ENCODE results near the gene ADAD2. TPM values are rescaled to one million over a fixed set of nuclear protein-coding genes. Genes with fewer than 3 reads are reported as not detected.

Gene ADAD2
- total RNA-seq, 2 donors from 2014 or later, result not detected

DNA sequence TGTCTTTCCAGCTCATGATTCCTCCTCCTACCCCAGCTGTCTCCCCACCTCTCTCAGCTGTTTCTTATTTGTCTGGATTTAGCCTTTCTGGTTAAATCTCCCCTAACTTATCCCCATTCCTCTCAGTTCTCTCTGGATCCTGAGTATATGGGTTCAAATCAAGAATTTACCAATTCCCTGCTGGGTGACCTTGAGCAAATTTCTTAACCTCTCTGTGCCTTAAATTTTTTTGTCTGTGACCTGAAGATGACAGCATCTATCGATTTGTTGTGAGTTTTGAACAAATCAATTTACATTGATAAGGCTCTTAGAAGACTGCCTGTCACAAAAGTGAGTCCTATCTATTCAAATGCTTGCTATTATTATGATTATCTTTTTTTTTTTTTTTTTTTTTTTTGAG is 50.8 kb downstream of the ADAD2 start:
- no peak overlapping the region for H3K4me3 Mint-ChIP-seq
- H3K9me3 ChIP-seq (ENCODE audit: control insufficient read depth, low read length, poor library complexity, severe bottlenecking), result no peaks in the 10 kb centered on the region
- peaks cover 61% of the 10 kb centered on the region for H3K27me3 Mint-ChIP-seq
- no peak for DNase-seq
- H3K36me3 Mint-ChIP-seq (ENCODE audit: low read depth), result peaks cover 4% of the 10 kb centered on the region
- no peak overlapping the region for H3K27ac Mint-ChIP-seq
- no peak for ATAC-seq
- peaks cover 3% of the 10 kb centered on the region for H3K4me1 Mint-ChIP-seq

DNA sequence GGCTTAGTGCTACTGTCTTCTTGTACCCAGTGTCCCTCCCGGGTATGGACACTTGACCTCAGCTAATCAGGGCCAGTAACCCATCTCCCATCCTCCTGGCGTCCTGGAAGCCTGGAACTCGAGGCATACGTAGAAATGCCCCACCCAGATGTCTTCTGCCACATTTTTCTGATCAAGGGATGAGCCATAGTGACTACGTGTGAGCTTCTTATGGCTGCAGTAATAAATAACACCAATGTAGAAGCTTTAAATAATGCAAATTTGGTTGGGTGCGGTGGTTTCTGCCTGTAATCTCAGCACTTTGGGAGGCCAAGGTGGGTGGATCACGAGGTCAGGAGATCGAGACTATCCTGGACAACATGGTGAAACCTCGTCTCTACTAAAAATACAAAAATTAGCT is 51.9 kb downstream of the ADAD2 start:
- ATAC-seq, result no peak
- peaks cover 58% of the 10 kb centered on the region for H3K27me3 Mint-ChIP-seq
- DNase-seq, result no peak
- no peak overlapping the region for H3K27ac Mint-ChIP-seq
- peaks cover 4% of the 10 kb centered on the region for H3K36me3 Mint-ChIP-seq (ENCODE audit: low read depth)
- H3K4me1 Mint-ChIP-seq, result peaks cover 3% of the 10 kb centered on the region
- H3K4me3 Mint-ChIP-seq, result no peak overlapping the region
- H3K9me3 ChIP-seq (ENCODE audit: control insufficient read depth, low read length, poor library complexity, severe bottlenecking), result no peaks in the 10 kb centered on the region

DNA sequence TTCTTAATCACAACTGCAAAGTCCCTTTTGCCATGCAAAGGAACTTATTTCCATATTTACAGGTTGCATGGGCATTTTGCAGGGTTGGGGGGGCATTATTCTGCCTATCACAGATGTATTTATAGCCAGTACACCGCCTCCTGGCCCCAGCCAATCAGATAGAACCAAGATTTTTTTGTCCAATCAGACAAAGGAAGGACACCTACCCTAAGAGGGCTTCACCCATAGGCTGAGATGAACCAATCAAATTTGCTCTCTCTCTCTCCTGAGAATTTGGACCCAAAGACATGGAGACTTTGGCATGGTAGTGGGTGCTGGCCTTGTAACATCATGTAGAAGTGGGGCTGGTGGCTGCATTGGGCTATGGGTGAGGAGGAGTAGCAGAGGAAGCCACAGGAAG is 52.8 kb downstream of the ADAD2 start:
- ATAC-seq (no peak), DNase-seq (no peak)
- H3K27me3 Mint-ChIP-seq, result peaks cover 62% of the 10 kb centered on the region
- H3K4me3 Mint-ChIP-seq, result no peak overlapping the region
- H3K4me1 Mint-ChIP-seq, result peaks cover 3% of the 10 kb centered on the region
- no peak overlapping the region for H3K27ac Mint-ChIP-seq
- H3K36me3 Mint-ChIP-seq (ENCODE audit: low read depth), result peaks cover 4% of the 10 kb centered on the region
- no peaks in the 10 kb centered on the region for H3K9me3 ChIP-seq (ENCODE audit: control insufficient read depth, low read length, poor library complexity, severe bottlenecking)

DNA sequence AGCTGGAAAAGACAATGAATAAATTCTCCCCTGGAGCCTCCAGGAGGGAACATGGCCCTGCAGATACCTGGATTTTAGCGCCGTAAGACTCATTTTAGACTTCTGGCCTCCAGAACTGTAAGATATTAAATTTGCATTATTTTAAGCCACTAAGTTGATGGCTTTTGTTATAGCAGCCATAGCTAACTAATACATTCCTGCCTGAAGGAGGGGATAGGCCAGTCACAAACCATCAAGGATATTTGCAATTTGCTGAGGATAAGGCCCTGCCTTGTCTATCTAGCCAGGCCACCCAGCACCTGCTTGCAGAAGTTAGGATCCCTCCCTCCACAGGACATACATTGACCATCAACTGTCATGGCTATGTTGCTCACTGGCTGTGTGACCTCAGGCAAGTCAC is 53.8 kb downstream of the ADAD2 start:
- Mint-ChIP-seq H3K27me3 (peaks cover 57% of the 10 kb centered on the region), H3K36me3 (ENCODE audit: low read depth) (peaks cover 4% of the 10 kb centered on the region)

DNA sequence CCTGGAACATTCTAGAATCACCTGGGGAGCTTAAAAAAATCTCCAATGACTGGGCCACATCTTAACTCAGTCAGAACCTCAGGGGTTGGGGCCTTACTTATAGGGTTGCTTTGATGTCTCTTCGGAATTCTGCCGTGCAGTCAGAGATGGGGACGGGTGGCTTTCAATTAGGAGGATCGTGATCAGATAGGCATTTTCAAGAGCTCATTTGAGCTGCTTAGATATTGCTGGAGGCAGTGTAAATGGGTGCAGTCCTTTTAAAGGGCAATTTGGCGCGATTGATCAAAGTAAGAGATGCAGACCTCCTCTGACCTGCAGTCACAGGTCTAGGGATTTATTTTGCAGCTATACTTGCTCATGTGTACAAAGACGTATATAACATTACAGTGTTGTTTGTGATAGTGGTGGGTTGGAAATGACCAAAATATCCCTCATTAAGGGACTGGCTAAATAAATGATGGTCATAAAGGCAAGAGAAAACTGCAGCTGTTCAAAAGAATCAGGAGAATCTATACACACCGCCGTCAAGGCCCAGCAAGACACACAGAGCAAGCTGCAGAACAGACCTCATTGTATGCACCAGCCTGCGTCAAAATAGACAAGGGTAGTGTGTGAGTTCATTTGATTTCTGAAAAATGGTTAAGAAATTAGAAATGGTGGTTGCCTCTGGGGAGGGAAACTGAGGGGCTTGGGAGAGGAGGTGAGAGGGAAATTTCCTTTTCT is 55.2 kb downstream of the ADAD2 start:
- Mint-ChIP-seq H3K36me3 (ENCODE audit: low read depth) (peaks cover 6% of the 10 kb centered on the region), H3K4me3 (no peak overlapping the region), H3K27me3 (peaks cover 60% of the 10 kb centered on the region), H3K27ac (no peak overlapping the region), H3K4me1 (peaks cover 3% of the 10 kb centered on the region)
- no peak for ATAC-seq
- no peak for DNase-seq
- H3K9me3 ChIP-seq (ENCODE audit: control insufficient read depth, low read length, poor library complexity, severe bottlenecking), result no peaks in the 10 kb centered on the region

More for the DNA sequence above, 53.8 kb downstream of the ADAD2 start:
- Mint-ChIP-seq H3K4me3 (no peak overlapping the region), H3K27ac (no peak overlapping the region), H3K4me1 (peaks cover 3% of the 10 kb centered on the region)
- DNase-seq, result no peak
- no peak for ATAC-seq
- H3K9me3 ChIP-seq (ENCODE audit: control insufficient read depth, low read length, poor library complexity, severe bottlenecking), result no peaks in the 10 kb centered on the region

DNA sequence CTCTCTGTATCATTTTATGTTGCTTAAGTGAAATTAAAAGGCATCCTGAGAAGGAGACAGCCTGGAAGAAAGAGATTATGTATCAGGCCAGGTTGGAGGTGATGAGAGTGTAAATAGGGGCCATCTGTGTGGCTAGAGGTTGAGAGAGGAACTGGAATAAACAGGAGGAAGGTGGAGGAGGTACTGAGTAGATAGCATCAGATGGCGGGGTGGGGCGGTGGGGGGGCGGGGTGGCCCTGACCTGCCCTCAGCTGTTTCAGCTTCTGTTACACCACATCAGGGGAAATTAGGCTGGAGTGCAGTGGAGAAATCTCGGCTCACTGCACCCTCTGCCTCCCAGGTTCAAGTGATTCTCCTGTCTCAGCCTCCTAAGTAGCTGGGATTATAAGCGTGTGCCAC is 55.7 kb downstream of the ADAD2 start:
- H3K4me1 Mint-ChIP-seq, result peaks cover 3% of the 10 kb centered on the region

More for the DNA sequence above, 55.7 kb downstream of the ADAD2 start:
- DNase-seq, result no peak
- ATAC-seq, result no peak
- Mint-ChIP-seq H3K36me3 (ENCODE audit: low read depth) (peaks cover 6% of the 10 kb centered on the region), H3K27me3 (peaks cover 60% of the 10 kb centered on the region), H3K27ac (no peak overlapping the region), H3K4me3 (no peak overlapping the region)
- H3K9me3 ChIP-seq (ENCODE audit: control insufficient read depth, low read length, poor library complexity, severe bottlenecking), result no peaks in the 10 kb centered on the region

Other genes with a start within 250 kb of the ADAD2 start
- 1 to 10 TPM; 1.1 to 1.4 TPM for gene OSGIN1, start 237.9 kb upstream of the ADAD2 start, total RNA-seq
- not detected for gene NECAB2, start 222.9 kb upstream of the ADAD2 start, total RNA-seq
- not detected for gene SLC38A8, start 148.4 kb upstream of the ADAD2 start, total RNA-seq
- gene MBTPS1, start 74.2 kb upstream of the ADAD2 start, total RNA-seq, result 100 to 1,000 TPM in 1 of 2 donors, 10 to 100 TPM in 1; 94.4 to 114 TPM
- 10 to 100 TPM; 11.9 to 12.6 TPM for gene HSDL1, start 46.0 kb upstream of the ADAD2 start, total RNA-seq
- not detected for gene DNAAF1, start 45.8 kb upstream of the ADAD2 start, total RNA-seq
- gene TAF1C, start 4.1 kb upstream of the ADAD2 start, total RNA-seq, result 10 to 100 TPM; 61.8 to 84.5 TPM
- gene KCNG4, start 48.9 kb downstream of the ADAD2 start, total RNA-seq, result not detected
- gene WFDC1, start 103.7 kb downstream of the ADAD2 start, total RNA-seq, result not detected
- not detected for gene ATP2C2, start 177.4 kb downstream of the ADAD2 start, total RNA-seq